SK-MEL-5 (cell line): ENCODE data around the gene HNRNPA3. TPM values are rescaled to one million over a fixed set of nuclear protein-coding genes. Genes with fewer than 3 reads are reported as not detected.

ENCODE experiments used
- small RNA-seq, 2 experiments: library from RNA; depleted of rRNA; stranded (forward); fragments of <200 nt; gene quantifications; one replicate each; pipeline ENCODE3, GENCODE V24; 2014
- total RNA-seq: library from RNA; depleted of rRNA; stranded (reverse); fragments of >200 nt; shearing (Covaris generic); gene quantifications from 2 replicates; pipeline ENCODE4 v1.2.3, GENCODE V29; 2014; rRNA removed

The HNRNPA3 gene
- total RNA-seq, 1 experiment from 2014 or later: 49.1 TPM

Small RNA genes within 50 kb of the gene (small RNA-seq; reads per million reads assigned to genes)
- gene MIR3128: 0 to 0.19 reads per million in 2 experiments
- gene RF00019: 0 reads per million in 2 experiments

Other genes with a start within 250 kb of the HNRNPA3 start
- 88.7 and 91.8 TPM in 2 replicates for gene NFE2L2, start 51.9 kb downstream of the HNRNPA3 start, total RNA-seq
- 51.2 and 66.6 TPM in 2 replicates for gene AGPS, start 180.0 kb downstream of the HNRNPA3 start, total RNA-seq